Activated naive CD4-positive, alpha-beta T cell treated with anti-CD3 and anti-CD28 coated beads, Interleukin-2, amount 10 ng/mL, durations not matched to agents 7 days and 5 days (primary cell): ENCODE measurements around the gene ZNF30.
"Not testable (repeated sequence)": the region's sequence is repeated elsewhere in the genome, so short reads cannot be mapped to it uniquely, and the experiment has no call there.

Source experiments
- CTCF ChIA-PET: fragments of 350-600 bp; sonication (Branson Sonifier 250); formaldehyde crosslinking; loops from one replicate; lab custom pipeline; 2021; ENCODE audit warnings: antibody characterized with exemption; lab: Charles Lee
- DNase-seq: peaks from one replicate; pipeline ENCODE4 v3.0.0-alpha.2; 2020
- H3K27ac Mint-ChIP-seq: one replicate; pipeline ENCODE4 v1.8.0; 2021; ENCODE audit warnings: mild to moderate bottlenecking, moderate library complexity, mixed read lengths
- H3K27me3 Mint-ChIP-seq: one replicate; pipeline ENCODE4 v1.8.0; 2021; ENCODE audit warnings: mild to moderate bottlenecking, mixed read lengths
- H3K36me3 Mint-ChIP-seq: one replicate; pipeline ENCODE4 v1.8.0; 2021; ENCODE audit warnings: mixed read lengths
- H3K4me1 Mint-ChIP-seq: one replicate; pipeline ENCODE4 v1.8.0; 2021; ENCODE audit warnings: mixed read lengths
- H3K4me3 Mint-ChIP-seq: one replicate; pipeline ENCODE4 v1.8.0; 2021; ENCODE audit warnings: mild to moderate bottlenecking, moderate library complexity, mixed read lengths
- H3K9me3 Mint-ChIP-seq: one replicate; pipeline ENCODE4 v1.8.0; 2021; ENCODE audit warnings: mixed read lengths

ZNF30 gene

DNA sequence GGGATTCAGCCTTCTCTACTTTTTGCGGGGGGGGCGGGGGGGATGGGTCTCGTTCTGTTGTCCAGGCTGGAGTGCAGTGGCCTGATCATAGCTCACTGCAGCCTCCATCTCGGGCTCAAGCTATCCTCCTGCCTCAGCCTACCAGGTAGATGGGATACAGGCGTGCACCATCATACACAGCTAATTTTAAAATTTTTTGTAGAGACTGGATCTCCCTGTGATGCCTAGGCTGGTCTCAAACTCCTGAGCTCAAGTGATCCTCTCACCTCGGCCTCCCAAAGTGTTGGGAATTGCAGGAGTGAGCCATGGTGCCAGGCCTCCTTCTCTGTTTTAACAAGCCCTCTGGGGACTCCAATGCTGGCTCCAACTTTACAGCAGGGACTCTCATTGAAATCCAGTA, 37.9 kb downstream of the ZNF30 start:
- peaks cover 17% of the 10 kb centered on the region for H3K27me3 Mint-ChIP-seq
- DNase-seq: no peak
- peaks cover 69% of the 10 kb centered on the region for H3K9me3 Mint-ChIP-seq
- H3K36me3 Mint-ChIP-seq: peaks cover 57% of the 10 kb centered on the region
- CTCF ChIA-PET: interaction anchor here (0.6 kb wide), 1 partner anchor 8 kb away, joined by 3 read pairs; no protein-coding TSS in a partner anchor
- peaks cover 25% of the 10 kb centered on the region for H3K4me1 Mint-ChIP-seq
- peak overlapping the region; percentile 24 for H3K27ac Mint-ChIP-seq
- H3K4me3 Mint-ChIP-seq: peak overlapping the region; percentile 69

DNA sequence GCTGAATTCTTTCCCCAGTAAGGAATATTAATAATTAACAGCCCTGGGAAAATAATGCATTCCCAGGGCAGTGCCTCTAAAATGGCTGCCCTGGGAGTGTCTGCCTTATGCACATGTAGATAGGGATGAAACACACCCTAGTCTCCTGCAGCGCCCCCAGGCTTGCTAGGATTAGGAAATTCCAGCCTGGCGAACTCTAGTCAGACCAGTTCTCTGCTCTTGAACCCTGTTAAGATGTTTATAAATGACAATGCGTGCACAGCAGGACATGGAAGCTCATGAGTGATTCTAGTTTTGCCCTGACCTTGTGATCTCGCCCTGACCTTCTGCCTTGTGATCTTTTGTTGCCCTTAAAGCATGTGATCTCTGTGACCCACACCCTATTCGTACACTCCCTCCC, 38.8 kb downstream of the ZNF30 start:
- CTCF ChIA-PET, H3K27ac Mint-ChIP-seq, DNase-seq: not testable (repeated sequence)
- Mint-ChIP-seq H3K9me3 (peaks cover 64% of the 10 kb centered on the region), H3K27me3 (peaks cover 17% of the 10 kb centered on the region), H3K4me3 (peak overlapping the region; percentile 52), H3K36me3 (peaks cover 48% of the 10 kb centered on the region), H3K4me1 (peaks cover 25% of the 10 kb centered on the region)

DNA sequence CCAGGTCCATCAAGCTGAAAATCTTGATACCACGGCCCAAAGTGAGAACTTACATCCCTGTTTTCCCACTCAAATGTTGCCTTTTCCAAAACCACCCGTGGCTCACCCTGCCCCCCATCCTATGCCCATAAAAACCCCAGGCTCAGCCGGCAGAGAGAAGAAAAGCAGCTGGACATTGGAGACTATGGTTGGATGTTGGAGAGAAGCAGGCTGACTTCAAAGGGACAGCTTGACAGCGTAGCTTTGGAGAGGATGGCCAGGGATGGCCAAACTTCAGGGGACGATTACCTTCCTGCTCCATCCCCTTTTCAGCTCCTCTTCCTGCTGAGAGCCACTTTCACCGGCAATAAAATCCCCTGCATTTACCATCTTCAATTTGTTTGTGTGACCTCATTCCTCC, 40.8 kb downstream of the ZNF30 start:
- CTCF ChIA-PET: interaction anchor here (1.5 to 3.1 kb wide), 2 partner anchors 46 to 99 kb away, joined by 3 to 12 read pairs; no protein-coding TSS in a partner anchor
- Mint-ChIP-seq H3K4me3 (no peak overlapping the region), H3K27ac (no peak overlapping the region), H3K9me3 (peaks cover 44% of the 10 kb centered on the region), H3K36me3 (peaks cover 28% of the 10 kb centered on the region), H3K4me1 (peaks cover 10% of the 10 kb centered on the region), H3K27me3 (peaks cover 22% of the 10 kb centered on the region)
- no peak for DNase-seq

DNA sequence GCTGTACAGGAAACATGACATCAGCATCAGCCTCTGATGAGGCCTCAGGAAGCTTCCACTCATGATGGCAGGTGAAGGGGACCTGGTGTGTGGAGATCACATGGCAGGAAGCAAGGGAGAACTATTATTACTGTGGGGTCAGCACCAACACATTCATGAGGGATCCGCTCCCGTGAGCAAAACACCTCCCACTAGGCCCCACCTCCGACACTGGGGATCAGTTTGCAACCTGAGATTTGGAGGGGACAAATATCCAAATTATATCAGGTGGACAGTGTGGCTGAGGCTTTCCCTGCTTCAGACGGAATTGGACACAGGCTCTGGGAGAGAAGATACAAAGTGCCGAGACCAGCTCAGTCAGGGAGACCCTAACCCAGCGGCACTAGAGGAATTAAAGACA, 43.0 kb downstream of the ZNF30 start:
- H3K27me3 Mint-ChIP-seq: peaks cover 30% of the 10 kb centered on the region
- CTCF ChIA-PET: interaction anchor here (3.1 kb wide), 1 partner anchor 44 kb away, joined by 12 read pairs; no protein-coding TSS in a partner anchor
- no peak overlapping the region for H3K27ac Mint-ChIP-seq
- peaks cover 37% of the 10 kb centered on the region for H3K9me3 Mint-ChIP-seq
- no peak overlapping the region for H3K4me3 Mint-ChIP-seq
- H3K4me1 Mint-ChIP-seq: peaks cover 15% of the 10 kb centered on the region
- DNase-seq: no peak
- H3K36me3 Mint-ChIP-seq: peaks cover 17% of the 10 kb centered on the region

DNA sequence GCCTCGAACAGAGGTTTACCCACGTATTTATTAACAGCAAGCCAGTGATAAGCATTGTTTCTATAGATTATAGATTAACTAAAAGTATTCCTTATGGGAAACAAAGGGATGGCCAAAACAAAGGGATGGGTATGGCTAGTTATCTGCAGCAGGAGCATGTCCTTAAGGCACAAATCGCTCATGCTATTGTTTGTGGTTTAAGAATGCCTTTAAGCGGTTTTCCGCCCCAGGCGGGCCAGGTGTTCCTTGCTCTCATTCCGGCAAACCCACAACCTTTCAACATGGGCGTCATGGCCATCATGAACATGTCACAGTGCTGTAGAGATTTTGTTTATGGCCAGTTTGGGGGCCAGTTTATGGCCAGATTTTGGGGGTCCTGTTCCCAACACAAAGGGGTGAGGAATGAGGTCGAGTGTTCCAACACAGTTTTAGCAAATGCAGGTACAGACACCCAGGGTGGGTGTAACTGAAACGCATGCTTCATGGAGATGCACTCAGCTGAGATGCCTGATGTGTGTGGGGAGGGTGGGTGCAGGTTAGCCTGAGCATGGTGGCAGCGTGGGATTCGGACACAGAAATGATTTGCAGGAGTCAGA, 43.6 kb downstream of the ZNF30 start:
- peaks cover 30% of the 10 kb centered on the region for H3K27me3 Mint-ChIP-seq
- CTCF ChIA-PET: not testable (repeated sequence)

DNA sequence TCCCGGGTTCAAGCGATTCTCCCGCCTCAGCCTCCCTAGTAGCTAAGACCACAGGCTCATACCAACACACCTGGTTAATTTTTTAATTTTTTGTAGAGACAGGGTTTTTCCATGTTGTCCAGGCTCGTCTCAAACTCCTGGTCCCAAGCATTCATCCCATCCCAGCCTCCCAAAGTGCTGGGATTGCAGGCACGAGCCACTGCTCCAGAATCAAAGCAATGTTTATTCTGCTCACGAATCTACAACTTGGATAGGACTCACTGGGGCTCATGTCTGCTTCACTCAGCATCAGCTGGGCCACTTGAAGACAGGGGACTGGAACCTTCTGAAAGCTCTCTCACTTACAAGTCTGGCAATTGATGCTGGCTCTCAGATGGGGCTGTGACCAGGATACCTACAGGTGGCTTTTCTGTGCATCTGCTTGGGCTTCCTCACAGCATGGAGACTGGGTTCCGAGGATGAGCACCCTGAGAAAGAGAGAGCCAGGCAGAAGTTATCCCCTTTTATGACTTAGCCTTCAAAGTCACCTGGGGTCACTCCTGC, 45.5 kb downstream of the ZNF30 start:
- H3K4me3 Mint-ChIP-seq: no peak overlapping the region

More for the DNA sequence above, 43.6 kb downstream of the ZNF30 start:
- not testable (repeated sequence) for H3K27ac Mint-ChIP-seq, DNase-seq, H3K4me3 Mint-ChIP-seq
- peaks cover 34% of the 10 kb centered on the region for H3K9me3 Mint-ChIP-seq
- H3K4me1 Mint-ChIP-seq: peaks cover 20% of the 10 kb centered on the region
- H3K36me3 Mint-ChIP-seq: peaks cover 15% of the 10 kb centered on the region

DNA sequence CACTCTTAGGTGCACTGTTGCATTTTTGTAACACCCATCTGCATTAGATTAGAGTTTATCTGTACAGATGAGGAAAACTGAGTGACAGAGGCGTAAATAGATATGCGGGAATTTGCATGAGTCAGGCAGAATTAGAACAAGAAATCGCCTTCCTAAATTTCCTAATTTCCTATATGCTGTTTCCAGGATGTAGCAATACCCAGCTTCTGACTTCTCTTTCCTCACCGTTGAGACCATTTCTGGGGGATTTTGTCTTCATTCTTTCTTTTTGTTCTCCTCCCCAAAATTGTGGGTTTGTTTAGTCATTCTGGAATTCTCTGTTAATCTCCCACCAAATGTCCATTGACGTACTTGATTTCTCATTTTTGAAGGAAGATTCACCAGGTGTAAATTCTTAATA, 47.9 kb downstream of the ZNF30 start:
- peaks cover 21% of the 10 kb centered on the region for H3K4me1 Mint-ChIP-seq
- CTCF ChIA-PET: interaction anchor here (1.4 to 4.1 kb wide), 2 partner anchors 24 to 38 kb away, joined by 8 to 65 read pairs; no protein-coding TSS in a partner anchor
- no peak overlapping the region for H3K4me3 Mint-ChIP-seq
- DNase-seq: no peak
- peaks cover 4% of the 10 kb centered on the region for H3K36me3 Mint-ChIP-seq
- peaks cover 15% of the 10 kb centered on the region for H3K9me3 Mint-ChIP-seq
- H3K27me3 Mint-ChIP-seq: peaks cover 32% of the 10 kb centered on the region
- H3K27ac Mint-ChIP-seq: no peak overlapping the region

More for the DNA sequence above, 45.5 kb downstream of the ZNF30 start:
- Mint-ChIP-seq H3K9me3 (peaks cover 30% of the 10 kb centered on the region), H3K27ac (no peak overlapping the region), H3K4me1 (peaks cover 21% of the 10 kb centered on the region), H3K27me3 (peaks cover 31% of the 10 kb centered on the region), H3K36me3 (peaks cover 8% of the 10 kb centered on the region)
- CTCF ChIA-PET: interaction anchor here (0.7 to 4.1 kb wide), 17 partner anchors 7 to 170 kb away, joined by 3 to 65 read pairs (median 4); no protein-coding TSS in a partner anchor
- no peak for DNase-seq

DNA sequence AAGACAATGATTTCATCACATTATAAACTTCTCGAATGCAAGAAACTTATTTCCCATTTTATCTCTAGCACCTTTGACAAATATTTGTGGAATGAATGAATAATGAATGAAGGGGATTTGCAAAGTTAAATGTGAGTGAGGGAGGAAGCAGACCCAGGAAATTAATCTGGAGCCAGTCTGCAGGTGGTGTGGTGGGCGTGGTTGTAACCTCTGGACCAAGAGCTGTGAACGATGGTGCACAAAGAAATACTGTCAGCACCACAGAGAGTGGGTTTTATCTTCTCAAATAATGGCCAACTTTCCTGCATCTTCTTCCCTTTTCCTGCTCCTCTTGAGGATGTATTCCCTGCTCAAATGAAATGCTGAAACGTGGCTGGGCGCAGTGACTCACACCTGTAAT, 48.4 kb downstream of the ZNF30 start:
- CTCF ChIA-PET: interaction anchor here (4.1 kb wide), 1 partner anchor 37 kb away, joined by 65 read pairs; no protein-coding TSS in a partner anchor
- no peak for DNase-seq
- Mint-ChIP-seq H3K27ac (no peak overlapping the region), H3K36me3 (peaks cover 4% of the 10 kb centered on the region), H3K27me3 (peaks cover 36% of the 10 kb centered on the region), H3K4me1 (peaks cover 21% of the 10 kb centered on the region), H3K4me3 (no peak overlapping the region), H3K9me3 (peaks cover 11% of the 10 kb centered on the region)

DNA sequence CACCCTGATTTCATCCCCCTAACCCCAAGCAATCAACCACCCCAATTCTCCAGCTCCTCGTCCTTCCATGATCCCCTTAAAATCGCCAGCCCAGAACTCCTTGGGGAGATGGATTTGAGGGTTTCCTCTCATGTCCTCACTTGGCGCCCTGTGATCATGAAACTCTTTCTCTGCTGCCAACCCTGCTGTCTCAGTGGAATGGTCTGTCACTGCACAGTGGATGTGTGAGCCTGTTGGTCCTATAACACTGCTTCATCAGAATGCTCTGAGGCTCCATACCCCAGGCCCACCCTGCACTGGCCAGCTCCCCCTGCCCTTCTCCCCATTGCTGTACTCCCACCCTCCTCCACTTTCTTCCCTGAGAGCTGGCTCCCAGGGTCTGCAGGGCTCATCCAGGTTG, 49.9 kb downstream of the ZNF30 start:
- no peak for DNase-seq
- Mint-ChIP-seq H3K9me3 (peaks cover 11% of the 10 kb centered on the region), H3K4me3 (no peak overlapping the region), H3K36me3 (peaks cover 4% of the 10 kb centered on the region), H3K27me3 (peaks cover 37% of the 10 kb centered on the region), H3K27ac (no peak overlapping the region), H3K4me1 (peaks cover 21% of the 10 kb centered on the region)
- CTCF ChIA-PET: no interaction called here

DNA sequence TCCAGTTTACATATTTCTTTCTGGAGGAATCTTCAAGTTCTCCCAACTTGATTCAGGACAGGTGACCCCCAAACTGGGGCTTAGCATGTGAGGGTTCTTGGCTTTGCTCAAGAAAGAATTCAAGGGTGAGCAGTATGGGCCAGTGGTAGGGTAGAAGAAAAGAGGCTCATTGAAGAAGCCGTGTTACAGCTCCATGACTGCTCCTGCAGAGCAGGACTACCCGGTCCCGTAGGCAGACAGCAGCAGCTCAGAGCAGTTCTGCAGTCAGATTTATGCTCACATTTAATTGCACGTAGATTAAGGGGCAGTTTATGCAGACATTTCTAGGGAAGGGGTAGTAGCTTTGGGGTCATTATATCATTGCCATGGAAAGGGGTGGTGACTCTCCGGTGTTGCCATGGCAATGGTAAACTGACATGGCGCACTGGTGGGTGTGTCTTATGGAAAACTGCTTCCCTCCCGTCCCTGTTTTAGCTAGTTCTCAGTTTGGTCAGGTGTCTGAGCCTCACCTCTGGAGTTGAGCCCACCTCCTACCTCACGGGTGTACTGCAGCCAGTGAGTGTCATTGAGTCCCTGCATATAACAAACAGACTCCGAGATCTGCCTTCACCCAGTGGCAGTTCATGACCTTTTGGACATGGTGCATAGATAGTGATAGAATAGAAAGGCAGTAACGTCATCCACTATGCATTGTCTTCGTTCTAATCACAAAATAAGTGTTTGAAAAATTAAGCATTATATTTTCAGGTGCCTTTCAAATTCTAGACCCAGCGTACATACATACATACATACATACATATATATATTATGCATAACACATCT, 53.3 kb downstream of the ZNF30 start:
- Mint-ChIP-seq H3K27me3 (peaks cover 38% of the 10 kb centered on the region), H3K4me3 (no peak overlapping the region)
- CTCF ChIA-PET: no interaction called here

DNA sequence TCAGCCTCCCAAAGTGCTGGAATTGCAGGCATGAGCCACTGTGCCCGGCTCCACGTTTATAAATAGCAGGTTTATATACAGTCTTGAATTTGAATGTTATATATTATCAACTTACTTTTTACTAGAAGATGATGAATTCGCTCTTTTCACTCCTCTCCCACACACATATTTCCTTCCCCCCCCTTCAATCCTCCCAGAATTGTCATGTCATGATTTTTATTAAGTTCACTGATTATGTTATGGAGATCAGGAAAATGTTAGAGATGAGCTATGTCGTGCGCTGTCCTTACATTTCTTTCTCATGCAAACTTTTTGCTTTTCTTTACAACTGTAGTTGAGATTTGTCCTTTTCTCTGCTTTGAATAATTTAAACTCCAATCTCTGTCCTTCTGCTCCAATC, 55.6 kb downstream of the ZNF30 start:
- H3K9me3 Mint-ChIP-seq: peaks cover 4% of the 10 kb centered on the region
- H3K27me3 Mint-ChIP-seq: peaks cover 32% of the 10 kb centered on the region
- CTCF ChIA-PET: interaction anchor here (0.6 kb wide), 1 partner anchor 9 kb away, joined by 3 read pairs; no protein-coding TSS in a partner anchor
- no peaks in the 10 kb centered on the region for H3K36me3 Mint-ChIP-seq
- no peak overlapping the region for H3K4me3 Mint-ChIP-seq
- no peak for DNase-seq
- H3K4me1 Mint-ChIP-seq: peaks cover 20% of the 10 kb centered on the region
- H3K27ac Mint-ChIP-seq: no peak overlapping the region

More for the DNA sequence above, 53.3 kb downstream of the ZNF30 start:
- DNase-seq: no peak
- Mint-ChIP-seq H3K9me3 (peaks cover 14% of the 10 kb centered on the region), H3K4me1 (peaks cover 9% of the 10 kb centered on the region), H3K27ac (peak overlapping the region; percentile 12), H3K36me3 (peaks cover 4% of the 10 kb centered on the region)

DNA sequence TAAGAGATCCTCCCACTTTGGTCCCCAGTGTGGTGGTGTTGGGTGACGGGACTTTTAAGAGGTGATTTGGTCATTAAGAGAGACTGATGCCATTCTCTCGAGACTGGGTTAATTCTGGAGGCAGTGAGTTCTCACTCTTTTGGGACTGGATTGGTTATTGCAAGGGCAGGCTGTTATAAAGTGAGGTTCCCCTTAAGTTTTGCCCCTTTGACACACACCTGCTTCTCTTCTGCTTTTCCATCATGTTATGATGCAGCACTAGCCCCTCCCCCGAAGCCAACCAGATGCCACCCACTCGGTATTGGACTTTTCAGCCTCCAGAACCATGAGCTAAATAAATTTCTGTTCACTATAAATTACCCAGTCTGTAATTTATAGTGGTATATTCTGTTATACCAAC, 57.1 kb downstream of the ZNF30 start:
- Mint-ChIP-seq H3K36me3 (no peaks in the 10 kb centered on the region), H3K4me1 (peaks cover 22% of the 10 kb centered on the region), H3K4me3 (no peak overlapping the region), H3K27me3 (peaks cover 32% of the 10 kb centered on the region), H3K27ac (no peak overlapping the region), H3K9me3 (peaks cover 2% of the 10 kb centered on the region)
- no peak for DNase-seq
- CTCF ChIA-PET: no interaction called here

DNA sequence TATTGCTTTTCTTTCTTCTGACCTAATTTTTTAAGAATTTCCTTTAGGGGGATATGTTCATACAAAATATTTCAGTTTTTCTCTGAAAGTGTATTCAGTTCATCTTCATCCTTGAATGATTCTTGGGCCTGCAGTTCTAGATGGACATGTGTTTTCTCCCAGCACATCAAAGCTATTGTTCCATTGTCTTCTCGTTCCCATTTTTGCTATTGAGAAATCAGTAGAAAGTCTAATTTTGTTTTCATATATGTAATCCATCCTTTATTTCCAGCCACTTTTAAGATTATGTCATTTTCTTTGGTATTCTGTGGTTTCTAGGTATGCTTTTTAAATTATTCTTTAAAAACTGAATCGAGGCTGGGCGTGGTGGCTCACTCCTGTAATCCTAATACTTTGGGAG, 57.6 kb downstream of the ZNF30 start:
- H3K4me3 Mint-ChIP-seq: no peak overlapping the region
- H3K9me3 Mint-ChIP-seq: peaks cover 2% of the 10 kb centered on the region
- H3K4me1 Mint-ChIP-seq: peaks cover 23% of the 10 kb centered on the region
- DNase-seq: no peak
- H3K36me3 Mint-ChIP-seq: no peaks in the 10 kb centered on the region
- peaks cover 30% of the 10 kb centered on the region for H3K27me3 Mint-ChIP-seq
- CTCF ChIA-PET: no interaction called here
- no peak overlapping the region for H3K27ac Mint-ChIP-seq
